DOHH2 (cell line): Measurements from ENCODE around the gene APOBEC3B.
"Not testable (repeated sequence)": the region's sequence is repeated elsewhere in the genome, so short reads cannot be mapped to it uniquely, and the experiment has no call there.

ENCODE experiments used
- H3F3A ChIP-seq: fragments of 200-600 bp; sonication (generic), shearing (Covaris generic); 2 replicates; pipeline ENCODE4 v1.6.0; 2016; ENCODE audit warnings: antibody characterized with exemption, mild to moderate bottlenecking; ENCODE audit not compliant: control insufficient read depth, insufficient read depth
- H3K27ac ChIP-seq: fragments of 200-600 bp; sonication (generic); 2 replicates; pipeline ENCODE4 v1.5.1; 2014; ENCODE audit warnings: low read depth, mild to moderate bottlenecking, low read length, moderate library complexity
- H3K27me3 ChIP-seq: fragments of 200-600 bp; sonication (generic); 2 replicates; pipeline ENCODE4 v1.6.1; 2014; ENCODE audit warnings: mild to moderate bottlenecking, low read length, mixed read lengths; ENCODE audit not compliant: control insufficient read depth
- H3K36me3 ChIP-seq: fragments of 200-600 bp; sonication (generic); 2 replicates; pipeline ENCODE4 v1.6.1; 2014; ENCODE audit warnings: mild to moderate bottlenecking, low read length, moderate library complexity, mixed read lengths; ENCODE audit not compliant: control insufficient read depth
- H3K4me1 ChIP-seq: fragments of 200-600 bp; sonication (generic); 2 replicates; pipeline ENCODE4 v1.6.1; 2014; ENCODE audit warnings: mild to moderate bottlenecking, low read length, mixed read lengths; ENCODE audit not compliant: control insufficient read depth
- H3K4me2 ChIP-seq: fragments of 200-600 bp; sonication (generic); 2 replicates; pipeline ENCODE4 v1.6.0; 2014; ENCODE audit warnings: mild to moderate bottlenecking, low read length, moderate library complexity
- H3K4me3 ChIP-seq: fragments of 200-600 bp; sonication (generic); 2 replicates; pipeline ENCODE4 v1.5.1; 2014; ENCODE audit warnings: mild to moderate bottlenecking, low read length, mixed read lengths
- H3K79me2 ChIP-seq: fragments of 200-600 bp; sonication (generic); 2 replicates; pipeline ENCODE4 v1.6.1; 2014; ENCODE audit warnings: mild to moderate bottlenecking, low read length, mixed read lengths; ENCODE audit not compliant: control insufficient read depth
- H3K9me2 ChIP-seq: fragments of 200-600 bp; sonication (generic); replicated peaks from 2 replicates; pipeline ENCODE4 v1.6.1; 2014; ENCODE audit warnings: mild to moderate bottlenecking, low read length, mixed read lengths; ENCODE audit not compliant: control insufficient read depth
- H3K9me3 ChIP-seq: fragments of 200-600 bp; sonication (generic); 2 replicates; pipeline ENCODE4 v1.6.1; 2014; ENCODE audit warnings: antibody characterized with exemption, low read length, mixed read lengths; ENCODE audit not compliant: control insufficient read depth, insufficient read depth
- H4K20me1 ChIP-seq: fragments of 200-600 bp; sonication (generic); 2 replicates; pipeline ENCODE4 v1.6.0; 2014; ENCODE audit warnings: low read depth, mild to moderate bottlenecking, antibody characterized with exemption, low read length, moderate library complexity; ENCODE audit not compliant: control insufficient read depth, insufficient read depth
- CTCF ChIP-seq: fragments of 200-600 bp; sonication (generic); IDR thresholded peaks from one replicate; pipeline ENCODE4 v1.5.1; 2014; ENCODE audit warnings: antibody characterized with exemption, mild to moderate bottlenecking, low read depth, low read length; ENCODE audit not compliant: poor library complexity, severe bottlenecking
- EZH2phosphoT487 ChIP-seq: fragments of 200-600 bp; sonication (generic); IDR thresholded peaks from 2 replicates; pipeline ENCODE4 v1.6.1; 2017; ENCODE audit warnings: borderline replicate concordance, mild to moderate bottlenecking, antibody characterized with exemption, low read length, moderate library complexity, mixed read lengths

Gene APOBEC3B

DNA sequence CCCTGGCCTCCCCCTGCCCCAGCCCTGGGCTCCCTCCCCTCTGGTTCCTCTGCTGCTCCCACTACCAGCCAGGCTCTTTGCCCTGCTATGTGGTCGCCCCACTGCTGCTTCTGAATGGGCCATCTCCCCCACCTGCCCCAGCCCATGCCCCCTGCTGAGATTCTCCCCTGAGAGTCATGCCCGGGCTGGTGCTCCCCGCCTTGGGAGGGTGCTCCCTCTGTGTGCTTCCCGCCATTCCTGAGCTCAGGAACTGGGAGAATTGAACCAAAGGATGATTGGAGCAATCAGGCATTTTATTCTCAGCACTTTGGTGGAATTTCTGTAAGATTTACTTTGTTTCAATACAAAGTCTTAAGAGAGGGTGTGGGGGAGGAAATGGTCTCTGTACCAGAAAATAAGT is 45.6 kb downstream of the APOBEC3B start:
- Histone ChIP-seq H3K4me2 (no peak overlapping the region), H3K27ac (no peak overlapping the region), H3K4me3 (no peak overlapping the region), H3K27me3 (no peaks in the 10 kb centered on the region), H3F3A (no peaks in the 10 kb centered on the region), H3K79me2 (no peaks in the 10 kb centered on the region), H3K4me1 (peaks cover 12% of the 10 kb centered on the region), H3K9me2 (no peaks in the 10 kb centered on the region), H3K9me3 (no peaks in the 10 kb centered on the region), H3K36me3 (peaks cover 5% of the 10 kb centered on the region; the same call in 1 of the 2 replicates), H4K20me1 (no peaks in the 10 kb centered on the region)
- TF ChIP-seq CTCF (no peak), EZH2phosphoT487 (no peak)

DNA sequence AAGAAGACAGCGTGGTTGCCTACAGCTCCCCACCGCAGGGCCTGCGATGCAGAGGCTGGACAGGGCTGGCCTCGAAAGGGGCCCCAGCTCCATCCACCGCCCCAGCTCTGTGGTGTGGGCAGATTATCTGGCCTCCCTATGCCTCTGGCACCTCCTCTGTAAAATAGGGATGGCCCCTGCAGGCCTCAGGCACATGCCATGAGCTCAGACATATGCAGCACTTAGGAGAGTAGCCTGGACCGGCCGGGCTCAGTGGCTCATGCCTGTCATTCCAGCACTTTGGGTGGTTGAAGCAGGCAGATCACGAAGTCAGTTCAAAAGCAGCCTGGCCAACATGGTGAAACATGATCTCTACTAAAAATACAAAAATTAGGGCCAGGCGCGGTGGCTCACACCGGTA is 46.1 kb downstream of the APOBEC3B start:
- H3K4me1 ChIP-seq, result peaks cover 12% of the 10 kb centered on the region

DNA sequence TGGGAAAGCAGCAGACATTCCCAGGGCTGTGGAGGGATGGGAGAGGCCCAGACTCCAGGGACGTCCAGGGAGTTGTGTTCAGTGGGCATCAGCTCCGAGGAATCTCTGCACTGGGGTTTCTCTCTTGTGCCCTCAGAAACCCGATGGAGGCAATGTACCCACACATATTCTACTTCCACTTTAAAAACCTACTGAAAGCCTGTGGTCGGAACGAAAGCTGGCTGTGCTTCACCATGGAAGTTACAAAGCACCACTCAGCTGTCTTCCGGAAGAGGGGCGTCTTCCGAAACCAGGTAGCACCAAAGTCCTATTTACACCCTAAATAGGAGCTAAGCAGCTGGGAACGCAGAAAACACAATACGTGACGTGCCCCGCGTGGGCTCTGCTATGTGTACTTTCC is 47.1 kb downstream of the APOBEC3B start:
- Histone ChIP-seq H3K9me3 (no peaks in the 10 kb centered on the region), H3K27me3 (no peaks in the 10 kb centered on the region), H3F3A (no peaks in the 10 kb centered on the region), H4K20me1 (no peaks in the 10 kb centered on the region), H3K4me3 (no peak overlapping the region), H3K9me2 (no peaks in the 10 kb centered on the region), H3K36me3 (no peaks in the 10 kb centered on the region; the same call in 1 of the 2 replicates), H3K79me2 (no peaks in the 10 kb centered on the region), H3K27ac (no peak overlapping the region), H3K4me1 (peaks cover 10% of the 10 kb centered on the region), H3K4me2 (no peak overlapping the region)
- TF ChIP-seq CTCF, result no peak
- no peak for TF ChIP-seq EZH2phosphoT487

More for the DNA sequence above, 46.1 kb downstream of the APOBEC3B start:
- Histone ChIP-seq H3K36me3 (peaks cover 5% of the 10 kb centered on the region; the same call in 1 of the 2 replicates), H3F3A (no peaks in the 10 kb centered on the region), H3K27ac (no peak overlapping the region), H3K9me3 (no peaks in the 10 kb centered on the region), H3K27me3 (no peaks in the 10 kb centered on the region), H3K4me2 (no peak overlapping the region), H3K9me2 (no peaks in the 10 kb centered on the region), H3K4me3 (no peak overlapping the region), H4K20me1 (no peaks in the 10 kb centered on the region), H3K79me2 (no peaks in the 10 kb centered on the region)
- TF ChIP-seq CTCF (no peak), EZH2phosphoT487 (no peak)

DNA sequence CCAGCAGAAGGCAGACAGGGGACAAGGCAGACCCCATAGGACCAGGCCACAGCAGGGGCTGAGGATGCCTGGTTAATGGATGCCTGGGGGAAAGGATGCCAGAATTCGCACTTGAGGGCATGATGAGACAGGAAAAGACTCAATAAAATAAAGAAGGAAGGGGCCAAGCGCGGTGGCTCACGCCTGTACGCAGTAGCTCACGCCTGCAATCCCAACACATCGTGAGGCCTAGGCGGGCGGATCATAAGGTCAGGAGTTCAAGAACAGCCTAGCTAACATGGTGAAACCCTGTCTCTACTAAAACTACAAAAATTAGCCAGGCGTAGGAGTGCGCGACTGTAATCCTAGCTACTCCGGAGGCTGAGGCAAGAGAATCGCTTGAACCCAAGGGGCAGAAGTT is 48.6 kb downstream of the APOBEC3B start:
- Histone ChIP-seq H3K9me3 (no peaks in the 10 kb centered on the region), H3K4me3 (no peak overlapping the region), H3K9me2 (no peaks in the 10 kb centered on the region), H3K79me2 (no peaks in the 10 kb centered on the region), H3K27me3 (no peaks in the 10 kb centered on the region), H3F3A (no peaks in the 10 kb centered on the region), H3K36me3 (no peaks in the 10 kb centered on the region), H3K4me1 (no peaks in the 10 kb centered on the region), H3K27ac (no peak overlapping the region), H3K4me2 (no peak overlapping the region), H4K20me1 (no peaks in the 10 kb centered on the region)
- TF ChIP-seq CTCF (no peak), EZH2phosphoT487 (no peak)

DNA sequence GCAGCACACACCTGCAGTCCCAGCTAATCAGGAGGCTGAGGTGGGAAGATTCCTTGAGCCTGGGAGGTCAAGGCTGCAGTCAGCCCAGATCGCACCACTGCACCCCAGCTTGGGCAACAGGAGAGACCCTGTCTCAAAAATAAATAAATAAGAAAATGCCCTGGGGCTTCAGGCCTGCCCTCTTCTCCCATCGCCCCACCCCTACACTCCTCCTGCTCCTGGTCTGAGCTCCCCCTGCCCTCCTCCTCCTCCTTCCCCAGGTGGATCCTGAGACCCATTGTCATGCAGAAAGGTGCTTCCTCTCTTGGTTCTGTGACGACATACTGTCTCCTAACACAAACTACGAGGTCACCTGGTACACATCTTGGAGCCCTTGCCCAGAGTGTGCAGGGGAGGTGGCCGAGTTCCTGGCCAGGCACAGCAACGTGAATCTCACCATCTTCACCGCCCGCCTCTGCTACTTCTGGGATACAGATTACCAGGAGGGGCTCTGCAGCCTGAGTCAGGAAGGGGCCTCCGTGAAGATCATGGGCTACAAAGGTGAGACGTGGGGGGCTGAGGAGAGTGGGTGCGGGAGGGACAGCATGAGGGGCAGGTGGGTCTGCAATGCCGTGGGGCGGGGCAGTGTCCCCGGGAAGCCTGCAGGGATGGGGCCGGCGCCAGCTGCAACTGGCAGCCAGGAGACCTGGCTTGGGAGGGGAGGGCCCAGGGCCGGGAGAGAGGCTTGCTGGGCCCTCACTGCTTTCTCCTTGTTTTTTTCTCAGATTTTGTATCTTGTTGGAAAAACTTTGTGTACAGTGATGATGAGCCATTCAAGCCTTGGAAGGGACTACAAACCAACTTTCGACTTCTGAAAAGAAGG is 49.5 kb downstream of the APOBEC3B start:
- H3K9me3 ChIP-seq, H3F3A ChIP-seq, H3K4me2 ChIP-seq, H3K27ac ChIP-seq, H3K4me3 ChIP-seq, H4K20me1 ChIP-seq, H3K36me3 ChIP-seq, H3K79me2 ChIP-seq, H3K27me3 ChIP-seq, H3K9me2 ChIP-seq, H3K4me1 ChIP-seq: not testable (repeated sequence)
